HG02642 (cell line): ENCODE measurements around the gene TSPAN13.
A peak's percentile ranks its signal among the peaks of the same experiment; 100 is the strongest.

ENCODE experiments used
- ATAC-seq: cut with Tn5 transposase; IDR thresholded peaks from one replicate; pipeline ENCODE4 v1.9.1; 2021; ENCODE audit warnings: mild to moderate bottlenecking; ENCODE audit not compliant: unreplicated experiment, poor library complexity

TSPAN13 gene

DNA sequence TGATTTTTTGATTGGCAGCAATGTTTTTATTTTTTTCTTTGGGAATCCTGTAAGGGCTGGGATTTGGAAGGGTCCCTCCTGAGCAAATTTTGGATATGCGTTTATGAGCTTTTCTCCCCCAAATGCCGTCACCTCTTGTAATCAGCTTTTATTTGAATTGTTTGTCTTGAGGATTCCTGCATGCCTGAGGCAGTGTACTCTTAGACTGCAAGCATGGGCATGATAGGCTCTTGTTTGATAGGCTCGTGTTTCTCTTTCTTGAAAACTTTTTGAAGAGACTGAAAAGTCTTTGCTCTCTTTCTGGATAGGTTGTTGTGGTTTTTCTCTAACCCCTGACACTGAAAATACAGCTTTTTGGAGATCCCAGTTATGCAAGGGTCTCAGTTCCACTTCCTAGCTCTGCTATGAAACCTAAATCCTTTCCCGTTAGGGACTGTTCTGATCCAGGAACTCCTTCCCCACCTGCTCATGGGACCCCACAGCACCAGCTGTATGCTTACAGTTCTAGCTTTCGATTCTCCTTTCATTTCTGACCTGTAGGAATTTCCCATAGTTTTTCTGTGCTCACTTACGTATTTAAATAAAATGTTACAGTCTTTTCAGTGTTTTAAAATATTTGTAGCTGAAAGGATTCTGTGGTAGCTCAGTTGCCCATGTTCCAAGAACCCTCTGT lies 17.2 kb downstream of the TSPAN13 start:
- no peak for ATAC-seq

DNA sequence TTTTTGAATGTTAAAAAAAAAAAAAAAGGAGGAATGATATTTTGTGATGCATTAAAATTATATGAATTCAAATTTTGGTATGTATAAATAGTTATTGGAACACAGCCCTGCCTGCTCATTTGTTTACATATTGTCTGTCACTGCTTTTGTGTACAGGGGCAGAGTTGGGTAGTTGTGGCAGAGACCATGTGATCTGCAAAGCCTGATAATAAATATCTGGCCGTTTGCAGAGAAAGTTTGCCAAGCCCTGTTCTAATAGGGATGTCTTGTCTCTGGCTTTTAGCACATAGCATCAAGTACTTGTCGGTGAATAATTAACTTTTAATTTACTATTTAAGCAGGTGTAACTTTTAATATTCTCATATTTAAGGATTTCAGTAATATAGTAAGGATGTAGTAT lies 19.8 kb downstream of the TSPAN13 start:
- ATAC-seq = no peak

DNA sequence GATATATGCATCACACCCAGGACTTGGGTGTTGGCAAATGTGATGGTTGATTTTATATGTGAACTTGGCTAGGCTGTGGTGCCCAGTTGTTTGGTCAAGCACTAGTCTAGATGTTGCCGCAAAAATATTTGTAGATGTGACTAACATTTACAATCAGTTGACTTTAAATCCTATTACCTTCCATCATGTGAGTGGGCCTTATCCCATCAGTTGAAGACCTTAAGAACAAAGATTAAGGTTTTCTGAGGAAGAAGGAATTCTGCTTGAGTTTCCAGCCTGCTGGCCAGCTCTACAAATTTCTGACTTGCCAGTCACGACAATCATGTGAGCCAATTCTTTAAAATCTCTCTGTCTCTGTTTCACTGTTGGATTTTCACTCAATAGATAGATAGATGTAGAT lies 20.3 kb downstream of the TSPAN13 start:
- no peak for ATAC-seq

DNA sequence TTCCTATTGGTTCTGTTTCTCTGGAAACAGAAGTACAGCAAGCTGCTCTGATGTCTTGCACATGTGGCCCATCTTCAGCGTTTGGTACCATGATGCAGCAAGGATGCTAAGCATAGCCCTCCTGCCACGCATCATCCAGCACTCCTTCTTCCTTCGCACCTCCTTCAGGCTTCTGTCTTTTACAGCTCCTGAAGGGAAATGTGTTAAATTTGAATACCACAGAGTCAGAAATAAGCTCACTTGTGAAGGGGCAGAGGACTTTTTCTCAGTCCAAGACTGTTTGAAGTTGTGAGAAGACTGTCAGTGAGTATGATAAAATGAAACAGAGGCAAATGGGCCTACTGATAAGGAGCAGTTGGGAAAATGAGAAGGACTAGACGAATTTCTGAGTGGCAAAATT lies 20.7 kb downstream of the TSPAN13 start:
- no peak for ATAC-seq

DNA sequence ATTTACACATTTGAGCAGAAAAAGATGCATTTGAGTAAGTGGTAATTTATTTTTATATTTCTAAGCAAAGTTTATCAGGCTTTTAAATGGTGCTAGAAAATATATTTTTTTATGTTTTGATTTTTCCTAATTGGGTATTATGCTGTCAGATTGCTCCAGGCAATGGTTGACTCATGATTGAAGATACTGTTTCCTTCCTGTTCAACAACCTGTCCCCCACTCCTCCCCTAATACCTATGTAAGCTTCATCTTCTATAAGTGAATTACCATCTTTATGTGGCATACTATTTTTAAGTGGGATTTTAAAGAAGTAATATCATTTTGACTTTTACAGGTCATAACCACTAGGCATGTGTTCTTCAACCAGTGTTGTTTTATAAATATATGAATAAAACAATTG lies 21.4 kb downstream of the TSPAN13 start:
- no peak for ATAC-seq

DNA sequence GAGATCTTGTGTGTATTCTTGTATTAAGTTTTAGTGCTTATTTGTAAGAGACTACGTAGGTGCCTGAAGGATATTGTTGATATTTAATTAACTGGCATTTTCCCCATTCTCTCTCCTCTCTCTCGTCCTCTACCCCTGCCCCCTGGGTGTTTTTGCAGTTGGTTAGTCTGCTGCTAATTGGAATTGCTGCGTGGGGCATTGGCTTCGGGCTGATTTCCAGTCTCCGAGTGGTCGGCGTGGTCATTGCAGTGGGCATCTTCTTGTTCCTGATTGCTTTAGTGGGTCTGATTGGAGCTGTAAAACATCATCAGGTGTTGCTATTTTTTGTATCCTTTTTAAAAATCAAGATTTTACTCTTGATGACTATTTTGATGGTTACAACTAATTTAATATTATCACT lies 22.5 kb downstream of the TSPAN13 start:
- no peak for ATAC-seq

DNA sequence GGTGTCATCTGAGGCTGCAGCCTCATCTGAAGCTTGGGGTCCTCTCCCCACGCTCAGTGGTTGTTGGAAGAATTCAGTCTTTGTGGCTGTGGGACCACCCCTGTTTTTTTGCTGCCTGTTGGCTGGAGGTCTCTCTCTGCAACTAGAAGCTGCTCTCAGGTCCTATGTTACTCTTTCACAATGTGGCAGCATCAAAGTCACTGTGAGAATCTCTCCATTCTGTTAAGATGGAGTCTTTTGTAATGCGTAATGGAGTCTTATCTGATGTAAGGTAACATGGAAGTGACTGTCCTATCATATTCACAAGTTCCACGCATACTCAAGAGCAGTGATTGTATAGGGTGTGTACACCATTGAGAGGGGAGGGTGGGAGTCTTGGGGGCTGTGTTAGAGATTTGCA lies 24.9 kb downstream of the TSPAN13 start:
- ATAC-seq = no peak

DNA sequence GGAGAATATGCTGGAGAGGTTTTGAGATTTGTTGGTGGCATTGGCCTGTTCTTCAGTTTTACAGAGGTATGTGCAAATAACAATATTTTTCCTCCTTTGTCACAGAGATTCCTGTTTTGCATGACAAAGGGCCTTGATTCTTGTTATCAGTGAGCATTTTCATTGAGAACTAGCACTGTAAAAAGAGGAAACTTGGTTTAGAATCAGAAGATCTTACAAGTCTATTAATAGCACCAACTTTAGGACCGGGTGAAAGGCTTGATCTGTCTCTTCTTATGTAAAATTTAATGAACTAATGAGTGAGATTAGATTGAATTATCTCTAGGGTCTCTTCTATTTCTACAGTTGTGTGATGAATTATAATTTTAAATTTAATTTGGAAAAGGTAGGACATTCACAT lies 25.5 kb downstream of the TSPAN13 start:
- no peak for ATAC-seq

DNA sequence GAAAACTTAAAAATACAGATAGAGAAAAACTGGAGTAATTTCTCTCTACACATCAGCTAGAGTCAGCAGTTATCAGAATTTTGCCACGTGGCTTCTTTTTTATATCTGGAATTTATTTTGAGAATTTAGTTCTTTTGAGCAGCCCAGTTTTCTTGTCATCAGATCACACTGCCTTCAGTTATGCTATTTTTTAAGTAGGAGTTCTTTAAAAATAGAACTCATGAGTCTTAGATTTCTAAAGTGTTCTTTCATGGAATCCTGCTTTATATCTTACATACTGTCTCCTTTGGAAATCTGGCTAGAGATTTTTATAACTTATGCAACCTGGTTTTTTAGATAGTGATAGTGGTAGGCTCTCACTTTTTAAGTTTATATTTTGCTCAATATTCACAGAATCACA lies 27.0 kb downstream of the TSPAN13 start:
- ATAC-seq = no peak

DNA sequence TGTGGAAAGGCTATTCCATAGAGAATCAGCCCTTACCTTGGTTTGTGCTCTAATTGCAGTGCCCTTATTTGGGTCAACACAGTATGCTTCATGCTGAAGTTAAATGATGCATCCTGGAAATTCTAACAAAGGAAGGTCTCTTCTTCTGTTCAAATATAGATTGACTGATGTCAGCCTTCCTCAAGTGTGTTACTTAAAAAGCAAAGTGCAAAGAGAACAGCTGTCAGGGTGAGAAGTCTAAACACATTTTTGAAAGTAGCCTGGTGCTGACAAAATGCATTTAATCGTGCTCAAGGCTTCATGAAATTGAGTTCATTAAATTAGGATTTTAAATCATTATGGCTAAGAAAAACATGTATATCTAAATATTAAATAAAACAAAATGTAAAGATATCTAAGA lies 31.8 kb downstream of the TSPAN13 start:
- no peak for ATAC-seq

DNA sequence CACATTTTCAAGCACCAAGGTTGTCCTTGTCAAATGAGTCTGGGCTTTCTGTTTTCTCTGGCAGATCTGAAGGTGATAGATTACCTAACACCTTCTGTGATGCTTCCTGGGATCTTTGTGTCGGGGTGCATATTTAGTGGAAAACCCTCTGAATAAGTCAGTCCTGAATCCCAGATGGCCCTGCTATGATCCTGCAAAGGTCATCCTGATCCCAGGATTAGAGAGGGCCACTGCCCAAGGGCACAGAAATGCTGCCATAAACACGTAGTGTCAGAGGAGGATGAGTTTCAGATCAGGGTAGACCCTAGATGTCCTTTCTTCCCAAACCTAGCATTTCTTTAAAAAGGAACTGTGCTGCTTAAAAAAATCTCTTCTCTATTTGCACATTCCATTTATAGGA lies 32.3 kb downstream of the TSPAN13 start:
- no peak for ATAC-seq

DNA sequence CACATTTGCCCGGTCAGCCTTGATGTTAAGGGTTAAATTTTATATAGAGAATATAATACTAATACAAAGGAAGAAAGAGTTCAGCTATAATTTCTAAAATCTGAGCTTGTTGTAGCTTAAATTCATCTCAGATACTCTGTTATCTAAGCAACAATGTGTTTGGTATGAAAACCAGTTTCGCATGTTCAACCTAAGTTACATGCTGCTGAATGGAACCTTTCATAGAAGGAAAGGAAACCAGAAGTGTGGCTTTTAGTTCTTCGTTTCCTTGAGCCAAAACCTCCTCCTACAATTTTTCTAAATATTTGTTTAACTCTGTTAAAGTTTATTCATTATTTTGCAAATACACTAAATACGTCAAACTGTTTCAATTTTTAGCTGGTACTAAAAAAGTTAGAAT lies 32.7 kb downstream of the TSPAN13 start:
- no peak for ATAC-seq

DNA sequence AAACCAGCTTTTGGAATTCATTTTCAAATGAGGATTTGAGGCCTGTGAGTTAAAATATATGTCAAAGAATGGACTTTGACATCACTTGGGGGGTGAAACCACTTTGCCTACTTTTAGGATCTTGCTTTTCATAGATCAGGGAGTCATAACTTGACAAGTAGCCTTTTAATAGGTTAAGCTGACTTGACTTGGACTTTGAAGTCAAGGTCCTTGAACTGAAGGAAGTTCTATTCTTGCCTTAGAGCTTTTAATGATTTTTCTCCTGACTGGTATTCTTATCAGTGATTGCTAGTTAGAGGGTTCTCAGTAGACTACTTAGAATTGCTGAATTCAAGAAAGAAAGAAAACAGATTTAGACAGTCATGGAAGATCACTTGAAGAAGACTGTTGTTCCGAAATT lies 33.6 kb downstream of the TSPAN13 start:
- ATAC-seq = no peak

DNA sequence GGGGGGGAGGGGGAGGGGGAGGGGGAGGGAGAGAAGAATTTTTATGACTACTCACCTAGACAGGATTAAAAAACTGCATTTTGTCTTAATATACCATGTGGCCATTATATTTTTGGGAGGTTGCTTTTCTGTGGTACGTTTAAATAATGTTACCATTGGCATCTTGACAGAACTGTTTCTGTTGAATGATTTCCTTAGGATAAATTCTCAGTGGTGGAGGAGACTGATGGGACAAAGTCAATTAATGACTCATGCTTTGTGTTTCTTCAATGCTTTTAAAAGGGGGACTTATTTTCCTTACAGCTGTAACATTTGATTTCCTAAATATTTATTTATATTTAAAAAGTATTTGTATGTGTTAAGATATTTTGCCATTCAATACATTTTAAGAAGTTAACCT lies 37.5 kb downstream of the TSPAN13 start:
- no peak for ATAC-seq

DNA sequence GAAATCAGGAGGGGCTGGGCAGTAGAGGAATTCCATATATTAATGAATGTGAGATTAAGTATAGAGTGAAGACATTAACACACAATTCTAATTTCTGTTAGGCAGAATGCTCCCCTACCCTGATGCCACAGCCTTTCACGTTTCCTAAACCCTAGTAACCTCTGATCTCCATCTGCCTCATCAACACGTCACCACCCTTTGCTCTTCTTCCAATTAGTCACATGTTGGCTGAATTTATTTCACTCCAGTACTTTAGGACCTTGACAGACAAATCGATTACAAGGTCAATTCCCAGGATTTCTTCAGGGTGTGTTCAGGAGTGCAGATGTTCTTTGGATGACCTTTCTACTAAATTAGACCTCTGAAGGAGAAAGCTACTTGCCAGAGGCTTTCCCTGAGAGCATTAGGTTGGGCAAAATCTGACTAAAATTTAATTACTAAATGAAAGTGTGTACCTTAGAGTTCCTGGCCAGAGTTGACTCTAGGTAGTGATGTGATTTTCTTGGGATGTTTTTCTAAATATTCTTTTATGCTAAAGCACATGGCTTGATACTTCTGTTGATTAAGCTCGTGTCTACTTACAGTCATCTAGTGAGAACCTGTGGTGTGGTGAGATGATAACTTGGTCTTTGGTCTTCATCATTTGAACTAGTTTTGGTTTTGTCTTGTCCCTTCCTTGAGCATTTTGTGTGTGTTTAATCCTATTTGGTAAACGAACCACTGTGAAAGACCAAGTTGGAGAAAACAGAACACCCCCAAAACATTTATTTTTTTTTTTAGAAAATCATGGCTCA lies 38.5 kb downstream of the TSPAN13 start:
- no peak for ATAC-seq

DNA sequence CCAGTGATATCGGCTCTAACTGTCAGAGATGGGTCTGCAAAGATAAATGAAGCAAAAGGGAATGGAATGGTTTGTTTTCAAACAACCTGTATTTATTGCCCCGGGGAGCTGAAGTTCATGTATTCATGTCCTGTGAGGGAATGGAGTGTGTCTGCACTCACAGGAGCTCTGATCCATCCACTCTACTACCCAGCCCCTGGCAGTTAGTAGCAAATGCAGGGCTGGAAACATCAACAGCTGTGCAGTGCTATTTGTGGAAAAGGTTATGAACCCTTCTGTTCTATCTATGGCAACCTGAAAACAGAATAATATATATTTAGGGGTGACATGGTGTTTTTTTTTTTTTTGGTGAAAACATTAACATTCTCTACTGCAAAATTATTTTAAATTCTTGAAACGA lies 41.4 kb downstream of the TSPAN13 start:
- ATAC-seq = no peak

DNA sequence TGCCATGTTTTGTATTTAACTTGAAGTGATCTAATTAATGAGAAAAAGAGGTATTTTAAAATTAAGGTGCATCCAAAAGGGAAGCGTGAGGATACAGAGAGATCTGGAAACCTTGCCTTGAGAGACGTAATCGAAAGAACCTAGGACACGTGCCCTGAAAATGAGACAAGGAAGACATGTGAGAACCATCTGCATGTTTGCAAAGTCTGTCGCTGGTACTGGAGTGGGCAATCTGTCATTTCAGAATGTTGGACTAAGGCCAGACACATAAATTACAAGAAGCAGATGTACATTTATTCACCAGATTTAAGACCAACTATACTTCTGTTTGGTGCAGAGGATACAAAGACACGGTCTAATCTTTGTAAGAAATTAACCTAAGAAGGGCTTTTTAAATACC lies 42.1 kb downstream of the TSPAN13 start:
- ATAC-seq = no peak

DNA sequence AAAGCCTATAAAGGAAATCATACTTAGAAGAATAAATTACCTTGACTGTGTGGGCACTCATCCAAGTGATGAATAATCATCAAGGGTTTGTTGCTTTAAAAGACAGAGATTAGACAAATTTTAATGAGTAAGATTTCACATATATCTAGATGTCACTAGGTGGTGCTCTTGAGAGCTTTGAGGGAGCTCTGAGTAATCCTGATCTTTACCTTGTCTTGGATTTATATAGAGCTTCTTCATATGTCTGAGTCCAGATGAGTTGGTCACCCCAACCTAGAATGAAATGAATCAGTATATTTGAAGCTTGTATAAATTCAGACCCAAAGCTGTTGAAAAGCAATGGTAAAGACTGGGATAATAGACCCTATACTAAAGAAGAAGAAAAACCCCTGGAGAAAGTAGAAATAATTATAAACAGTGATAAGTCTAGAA lies 47.6 kb downstream of the TSPAN13 start:
- ATAC-seq = peak; percentile 58

DNA sequence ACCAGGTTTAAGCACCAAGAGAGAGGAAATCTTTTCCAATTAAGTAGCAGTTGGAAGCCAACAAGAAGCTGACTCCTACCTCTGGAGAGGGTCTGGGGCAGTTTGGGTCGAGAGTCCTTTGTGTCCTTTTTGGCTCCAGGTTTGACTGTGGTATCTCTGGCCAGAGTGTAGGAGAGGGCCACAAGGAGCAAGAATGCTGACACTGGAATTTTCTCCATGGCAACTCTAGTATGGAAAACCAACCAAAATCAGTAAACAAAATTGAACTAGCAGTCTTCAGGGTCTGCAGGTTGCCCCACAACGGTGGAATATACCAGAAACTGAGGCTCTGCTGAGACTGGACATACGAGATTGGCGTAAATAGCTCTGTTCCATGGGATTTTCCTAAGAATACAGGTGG lies 48.0 kb downstream of the TSPAN13 start:
- ATAC-seq = no peak

DNA sequence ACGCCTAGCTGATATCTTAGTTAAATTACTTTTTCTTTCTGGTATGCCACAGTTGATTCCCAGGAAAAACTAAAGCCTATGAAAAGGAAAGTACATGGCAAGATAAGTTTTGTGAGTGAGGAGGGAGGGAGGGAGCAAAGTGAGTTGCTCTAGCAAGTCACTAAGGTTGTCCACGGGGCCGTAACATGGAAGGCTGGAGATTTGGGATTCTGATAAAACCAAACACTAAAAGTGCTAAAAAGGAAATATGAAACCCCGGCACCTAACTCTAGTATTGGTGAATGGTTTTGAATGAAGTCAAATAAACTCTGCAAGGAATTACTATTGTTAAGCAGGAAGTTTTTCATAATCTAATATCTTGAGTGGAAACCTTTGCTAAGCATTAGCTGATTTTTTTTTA lies 49.6 kb downstream of the TSPAN13 start:
- no peak for ATAC-seq

DNA sequence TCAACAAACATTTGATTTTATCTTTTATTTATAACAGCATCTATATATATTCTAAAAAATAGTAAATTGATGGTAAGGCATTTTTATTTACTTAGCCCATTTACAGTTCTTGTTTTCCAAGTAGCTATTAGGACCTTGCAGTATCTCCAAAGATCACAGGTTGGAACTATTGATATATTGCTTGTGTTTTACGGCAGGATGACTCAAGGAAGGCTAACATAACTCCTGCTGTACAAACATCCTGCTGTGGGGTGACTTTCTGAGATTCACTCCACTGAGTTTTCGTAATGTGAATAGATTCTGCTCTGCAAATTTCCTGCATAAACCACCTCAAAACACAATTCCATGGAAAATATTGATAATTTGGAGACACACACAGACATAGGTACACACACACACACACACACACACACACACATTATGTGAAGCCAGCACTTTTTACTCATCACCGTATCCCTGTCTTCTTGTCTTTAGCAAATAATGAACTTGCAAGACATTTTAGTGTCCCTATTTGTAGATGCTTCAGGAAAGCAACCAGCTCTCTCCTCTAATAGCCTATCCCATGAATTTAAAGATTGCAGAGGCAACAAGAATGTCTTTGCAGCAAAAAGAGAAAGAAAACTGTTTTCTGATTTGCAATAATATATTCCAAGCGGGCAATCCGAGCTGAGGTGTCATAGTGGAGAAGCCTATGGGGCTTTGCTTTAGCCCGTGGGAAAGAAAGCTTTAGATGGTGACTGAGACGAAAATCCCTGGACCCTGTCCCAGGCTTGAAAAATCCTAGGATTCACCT lies 50.5 kb downstream of the TSPAN13 start:
- no peak for ATAC-seq
